LNCAP (cell line): ENCODE results near the gene EXOC2.

ENCODE experiments used
- CTCF ChIP-seq: fragments of 450-650 bp; IDR thresholded peaks from 2 replicates; pipeline ENCODE4 v1.5.1; 2017; ENCODE audit warnings: mild to moderate bottlenecking

The EXOC2 gene

GRCh38 chr6:489762-490161, 203.2 kb downstream of the EXOC2 start:
- no peak for TF ChIP-seq CTCF

- TF ChIP-seq CTCF: no peak
These were observed 203.9 kb downstream of the EXOC2 start for GRCh38 chr6:489001-489400.

GRCh38 chr6:487956-488355, 205.0 kb downstream of the EXOC2 start:
- TF ChIP-seq CTCF: no peak

- TF ChIP-seq CTCF: no peak
These were observed 207.2 kb downstream of the EXOC2 start for GRCh38 chr6:485655-486170.

- no peak for TF ChIP-seq CTCF
These were observed 208.2 kb downstream of the EXOC2 start for GRCh38 chr6:484746-485145.

GRCh38 chr6:484086-484745, 208.7 kb downstream of the EXOC2 start:
- no peak for TF ChIP-seq CTCF

GRCh38 chr6:475314-475713, 217.6 kb downstream of the EXOC2 start:
- no peak for TF ChIP-seq CTCF
